Stimulated activated CD8-positive, alpha-beta memory T cell treated with anti-CD3 and anti-CD28 coated beads, Interleukin-7, amount 100 ng/mL, for 1 hour (primary cell): Measurements from ENCODE around the gene MAP3K5.

Source experiments
- DNase-seq, 2 donors: peaks; one replicate each; pipeline ENCODE4 v3.0.0-alpha.2; 2020; ENCODE audit warnings: low read depth in 2 of 2

Gene MAP3K5

DNA sequence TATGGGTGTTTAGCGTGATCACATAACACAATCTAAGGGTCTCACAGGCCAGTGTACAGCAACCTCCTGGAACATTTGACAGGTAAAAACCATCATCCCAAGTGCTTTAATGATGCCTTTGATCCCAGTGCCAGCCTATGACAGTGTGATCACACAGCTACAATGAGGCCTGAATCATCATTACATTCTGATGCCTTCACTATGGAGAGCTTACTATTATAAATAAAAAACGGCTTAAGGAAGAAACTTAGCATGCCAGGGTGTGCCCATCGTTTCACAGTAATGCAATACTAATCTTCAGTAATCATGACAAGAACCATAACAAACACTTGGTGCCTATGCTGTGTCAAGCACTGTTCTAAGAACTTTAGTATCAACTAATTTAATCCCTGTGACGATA is 253.4 kb downstream of the MAP3K5 start:
- DNase-seq, result no peak

DNA sequence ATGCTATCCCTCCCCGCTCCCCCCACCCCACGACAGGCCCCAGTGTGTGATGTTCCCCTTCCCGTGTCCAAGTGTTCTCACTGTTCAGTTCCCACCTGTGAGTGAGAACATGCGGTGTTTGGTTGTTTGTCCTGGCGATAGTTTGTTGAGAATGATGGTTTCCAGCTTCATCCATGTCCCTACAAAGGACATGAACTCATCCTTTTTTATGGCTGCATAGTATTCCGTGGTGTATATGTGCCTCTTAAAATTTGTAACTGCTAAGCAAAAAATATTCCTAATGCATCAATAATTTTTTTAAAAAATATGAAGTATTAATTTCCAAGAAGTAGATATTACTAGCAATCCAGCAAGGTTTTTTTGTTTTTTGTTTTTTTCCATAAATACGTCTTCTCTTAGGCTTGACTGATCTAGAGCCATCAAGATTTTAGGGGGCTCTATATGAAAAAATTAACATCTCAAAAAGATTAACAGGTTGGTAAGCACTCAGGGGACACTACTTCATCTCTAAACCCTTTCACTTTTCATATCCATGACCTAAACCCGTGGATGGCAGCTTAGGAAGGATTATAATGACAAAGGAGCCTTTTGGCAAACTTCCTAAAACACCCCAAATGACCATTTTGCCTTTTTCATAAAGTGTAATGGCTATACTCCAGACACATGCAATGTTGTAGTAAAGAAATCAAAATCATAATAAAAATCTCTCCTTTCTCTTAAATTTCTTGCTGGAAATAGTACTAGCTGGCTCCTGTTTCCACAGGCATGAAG is 256.2 kb downstream of the MAP3K5 start:
- DNase-seq, result no peak

DNA sequence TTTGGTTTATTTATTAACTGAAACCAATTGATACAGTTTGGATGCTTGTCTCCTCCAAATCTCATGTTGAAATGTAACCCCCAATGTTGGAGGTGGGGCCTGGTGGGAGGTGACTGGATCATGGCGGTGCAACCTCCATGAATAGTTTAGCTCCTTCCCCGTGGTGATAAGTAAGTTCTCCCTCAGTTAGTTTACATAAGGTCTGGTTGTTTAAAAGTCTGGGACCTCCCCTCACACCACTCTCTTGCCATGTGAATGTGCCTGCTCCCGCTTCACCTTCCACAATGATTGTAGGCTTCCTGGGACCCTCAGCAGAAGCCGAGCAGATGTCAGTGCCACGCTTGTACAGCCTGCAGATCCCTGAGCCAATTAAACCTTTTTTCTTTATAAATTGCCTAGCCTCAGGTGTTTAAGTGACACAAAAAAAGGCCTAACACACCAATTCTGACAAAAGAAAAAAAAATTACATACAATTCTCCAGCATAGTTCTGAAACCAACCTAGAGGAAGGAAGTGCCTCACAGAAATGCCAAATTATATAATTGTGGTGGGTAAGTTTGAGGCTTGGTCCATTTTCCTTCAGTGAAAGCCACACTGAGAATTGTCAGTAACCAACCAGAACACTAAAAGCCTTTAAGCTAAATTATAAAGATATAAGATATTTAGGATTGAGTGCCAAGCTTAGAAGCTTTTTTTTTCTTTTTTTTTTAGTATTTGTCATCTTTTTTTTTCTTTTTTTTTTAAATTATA is 257.1 kb downstream of the MAP3K5 start:
- no peak for DNase-seq

DNA sequence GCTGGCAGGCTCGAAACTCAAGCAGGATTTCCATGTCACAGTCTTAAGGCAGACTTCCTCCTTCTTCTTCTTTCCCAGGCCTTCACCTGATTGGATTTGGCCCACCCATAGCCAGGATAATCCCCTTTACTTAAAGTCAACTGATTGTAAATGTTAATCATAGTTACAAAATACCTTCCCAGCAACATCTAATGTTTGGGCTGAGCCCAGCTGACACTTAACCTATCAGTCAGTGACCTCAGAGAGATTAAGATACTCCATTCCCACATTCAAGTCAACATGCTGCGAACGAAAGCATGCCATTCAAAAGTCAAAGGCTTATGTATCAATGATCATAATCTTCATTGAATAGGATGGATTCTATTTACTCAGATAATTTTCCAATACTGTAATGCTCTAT is 258.0 kb downstream of the MAP3K5 start:
- DNase-seq, result no peak

DNA sequence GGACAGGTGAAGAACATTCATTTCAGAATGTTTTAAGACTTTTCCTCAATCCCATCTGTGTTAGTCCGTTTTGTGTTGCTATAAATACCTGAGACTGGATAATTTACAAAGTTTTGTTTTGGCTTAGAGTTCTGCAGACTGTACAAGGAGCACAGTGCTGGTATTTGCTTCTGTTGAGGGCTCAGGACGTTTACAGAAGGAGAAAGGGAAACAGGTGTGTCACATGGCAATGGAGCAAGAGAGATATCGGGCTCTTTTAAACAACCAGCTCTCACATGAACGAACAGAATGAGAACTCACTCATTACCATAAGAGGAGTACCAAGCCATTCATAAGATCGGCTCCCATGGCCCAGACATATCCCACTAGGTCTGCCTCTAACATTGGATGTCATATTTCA is 258.8 kb downstream of the MAP3K5 start:
- DNase-seq, result no peak

DNA sequence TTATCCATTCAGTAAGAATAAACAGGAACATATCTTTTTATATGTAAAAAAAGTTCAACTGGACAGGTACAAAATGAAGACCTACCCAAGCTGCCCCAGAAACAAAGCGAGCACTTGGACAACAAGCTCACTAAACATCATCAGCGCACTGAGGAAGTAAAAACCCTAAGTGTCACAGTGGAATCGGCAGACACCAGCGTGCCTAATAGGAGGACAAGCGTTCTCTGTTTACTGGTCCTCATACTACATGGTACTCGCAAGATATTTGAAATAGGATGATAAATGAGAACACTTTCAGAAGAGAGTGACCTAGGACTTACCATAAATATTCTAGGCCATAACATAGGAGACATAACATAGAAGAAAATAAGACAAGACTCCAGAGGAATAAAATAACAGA is 260.2 kb downstream of the MAP3K5 start:
- DNase-seq, result no peak

DNA sequence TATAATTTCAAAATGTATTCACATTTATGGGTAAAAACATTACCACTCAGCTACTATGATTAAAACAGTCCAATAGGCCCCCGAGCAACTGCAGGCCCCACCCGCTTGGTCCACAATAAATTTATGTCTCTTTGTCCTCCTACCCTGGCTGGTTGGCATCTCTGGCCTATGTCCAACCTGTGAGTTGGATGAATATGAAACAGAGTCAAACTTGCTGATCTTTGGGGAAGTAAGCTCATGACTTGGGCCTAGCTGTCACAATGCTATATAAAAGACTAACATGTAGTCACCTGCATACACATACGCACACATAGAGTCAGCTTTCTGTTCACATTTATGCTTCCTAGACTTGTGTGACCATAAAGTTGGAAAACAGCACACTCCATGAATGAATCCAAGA is 262.6 kb downstream of the MAP3K5 start:
- no peak for DNase-seq

DNA sequence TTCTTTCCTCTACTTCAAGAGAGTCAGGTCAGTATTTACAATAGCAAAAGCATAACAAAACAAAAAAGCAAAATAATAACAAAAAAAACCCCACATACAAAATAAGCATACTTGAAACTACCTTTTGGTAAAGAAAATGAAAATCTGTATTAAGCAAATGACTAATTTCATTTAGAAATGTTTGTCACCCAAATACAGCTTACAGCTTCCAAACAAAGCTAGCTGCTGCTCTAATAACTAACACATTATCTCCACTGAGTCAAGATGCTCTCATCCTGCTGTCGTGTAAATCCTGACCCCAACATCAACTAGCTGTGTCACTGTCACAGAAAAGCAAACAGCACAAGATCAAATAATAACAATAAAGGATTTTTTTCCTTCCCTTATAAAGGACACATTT is 263.8 kb downstream of the MAP3K5 start:
- DNase-seq, result no peak

DNA sequence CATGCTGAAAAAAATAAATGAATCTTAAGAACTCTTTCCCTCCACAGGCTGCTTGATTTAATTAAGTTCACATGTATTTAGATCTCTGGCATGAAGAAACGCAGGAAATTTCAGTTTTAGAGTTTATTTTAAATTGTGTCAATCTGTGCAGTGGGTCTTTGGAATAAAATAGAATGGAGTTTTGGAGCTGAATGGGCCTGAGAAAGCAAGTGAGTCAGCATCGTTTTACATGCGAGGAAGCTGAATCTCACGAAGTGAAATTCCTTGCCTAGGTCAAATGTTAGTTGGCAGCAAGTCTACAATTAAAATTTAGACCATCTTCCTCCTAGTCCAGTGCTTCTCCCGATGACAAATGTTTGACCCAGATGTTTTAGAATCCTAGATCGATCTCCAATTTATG is 264.4 kb downstream of the MAP3K5 start:
- no peak for DNase-seq

DNA sequence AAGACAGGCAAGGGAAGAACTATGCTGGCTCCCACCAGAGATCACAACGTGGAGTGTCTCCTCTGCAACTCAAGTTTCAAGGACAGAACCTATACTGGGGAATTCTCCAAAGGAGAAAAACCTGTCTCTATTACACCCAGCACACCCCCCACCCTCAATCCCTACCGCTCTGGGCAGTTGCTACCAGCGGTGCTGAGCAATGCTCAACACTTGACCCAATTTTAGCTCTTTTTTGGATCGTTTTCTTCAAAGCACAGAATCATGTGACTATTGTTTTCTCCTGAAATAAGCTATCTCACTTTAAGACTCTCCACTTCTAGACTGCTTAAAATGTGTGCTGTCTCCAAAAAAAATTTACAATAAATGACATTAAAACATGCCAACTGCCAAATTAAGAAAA is 265.3 kb downstream of the MAP3K5 start:
- no peak for DNase-seq

DNA sequence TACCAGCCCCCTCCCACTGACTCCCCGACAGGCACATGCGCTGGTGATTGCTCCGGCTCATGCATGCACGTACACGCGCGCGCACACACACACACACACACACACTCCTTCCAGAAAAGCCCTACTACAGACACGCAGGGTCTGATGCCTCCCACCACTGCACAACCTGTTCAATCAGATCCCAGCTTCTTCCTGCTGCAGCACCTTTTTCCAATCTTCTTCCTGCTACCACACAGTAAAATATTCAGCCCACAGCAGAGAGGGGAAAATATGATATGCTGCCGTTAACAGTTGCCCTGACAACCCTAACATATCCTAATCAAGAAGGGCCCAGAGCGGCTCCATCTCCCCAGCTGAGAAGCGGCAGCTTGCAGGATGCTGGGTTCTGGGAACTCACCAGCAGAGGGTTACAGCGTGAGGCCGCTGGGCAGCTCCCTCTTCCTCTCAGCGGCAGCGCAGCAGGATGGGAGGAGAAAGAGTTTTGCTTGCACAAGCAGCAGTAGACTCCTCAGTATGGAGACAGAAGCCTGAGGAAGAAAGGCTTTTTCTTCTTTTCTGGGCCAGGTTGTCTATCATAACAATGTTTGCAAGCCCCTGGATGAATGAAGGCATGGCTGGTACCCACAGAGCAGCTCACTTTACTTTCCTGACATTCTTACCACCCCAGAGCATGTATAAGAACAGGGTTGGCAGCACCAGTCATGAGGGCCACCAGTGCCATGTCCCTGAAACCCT is 265.9 kb downstream of the MAP3K5 start:
- no peak for DNase-seq

DNA sequence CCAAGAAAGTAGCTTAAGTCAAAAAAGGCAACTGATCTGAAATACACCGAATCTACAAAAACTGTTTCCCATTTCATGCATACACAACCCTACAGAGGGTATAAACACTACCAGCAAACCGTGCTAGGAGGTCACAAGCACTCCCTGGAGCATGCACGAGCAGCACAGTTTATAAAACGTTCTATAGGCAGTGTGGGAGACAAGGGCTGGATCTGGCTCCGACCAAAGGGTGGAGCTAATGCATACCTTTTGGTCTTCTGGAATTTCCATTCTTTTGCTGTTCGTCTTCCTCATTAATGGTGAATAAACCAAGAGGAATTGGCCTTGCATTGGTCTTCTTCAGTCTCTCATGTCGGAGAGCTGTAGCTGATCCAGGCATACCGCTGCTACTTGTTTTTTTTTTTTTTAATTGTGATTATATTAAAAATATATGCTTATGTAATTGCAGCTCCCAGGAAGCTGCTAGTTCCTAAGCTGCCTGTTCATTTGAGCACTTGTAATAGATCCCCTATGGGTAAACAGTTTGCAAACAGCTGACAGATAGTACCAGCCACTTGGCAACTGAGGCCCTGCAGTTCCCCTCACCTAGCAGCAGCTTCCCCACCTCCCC is 266.6 kb downstream of the MAP3K5 start:
- no peak for DNase-seq

DNA sequence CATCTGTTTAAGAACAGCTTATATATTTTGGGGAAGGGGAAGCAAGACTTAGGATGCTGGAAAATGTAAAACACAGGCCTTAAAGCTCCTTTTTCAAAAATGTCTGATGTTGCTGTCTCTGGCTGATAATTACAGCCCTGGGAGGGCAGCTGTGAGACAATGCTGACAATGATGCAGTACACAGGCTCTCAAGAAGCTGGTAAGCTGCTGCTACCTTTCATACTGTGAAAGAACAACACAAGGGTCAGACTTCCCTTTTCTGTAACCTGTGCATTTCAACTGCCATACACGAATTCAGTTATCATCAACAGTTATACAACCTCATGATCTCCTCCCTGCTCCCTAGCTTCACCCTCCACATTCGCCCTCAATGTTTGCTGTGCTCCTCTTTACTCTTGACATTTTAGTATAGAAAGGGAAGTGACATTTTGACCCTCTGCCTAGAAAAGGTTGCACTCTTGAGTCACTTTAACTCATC is 267.3 kb downstream of the MAP3K5 start:
- DNase-seq, result no peak

DNA sequence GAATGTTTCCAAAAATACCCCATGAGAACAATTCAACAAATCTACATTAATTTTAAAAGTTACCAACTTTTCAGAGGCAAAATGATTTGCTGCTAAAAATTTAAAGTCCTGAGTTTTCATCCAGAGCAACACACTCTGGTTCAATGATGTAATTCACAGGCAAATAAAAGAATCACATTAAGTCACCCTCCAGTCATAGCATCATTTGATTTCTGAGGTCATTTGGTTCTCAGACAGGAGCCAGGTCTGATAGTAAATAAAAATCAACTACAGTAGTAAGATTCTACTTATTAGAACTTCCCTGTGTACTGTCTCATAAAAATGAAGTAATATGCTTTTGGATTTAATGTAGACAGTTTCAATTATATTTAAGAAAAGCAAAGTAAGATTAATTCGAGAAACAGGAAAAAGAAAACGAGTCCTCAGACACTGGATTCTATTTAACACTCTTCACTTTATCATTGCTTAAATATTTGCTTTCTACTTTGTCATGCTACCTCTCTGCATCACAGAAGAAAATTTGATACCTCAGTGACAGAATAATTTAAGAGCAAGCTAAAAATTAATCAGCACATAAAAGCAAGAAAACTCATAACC is 267.8 kb downstream of the MAP3K5 start:
- no peak for DNase-seq

DNA sequence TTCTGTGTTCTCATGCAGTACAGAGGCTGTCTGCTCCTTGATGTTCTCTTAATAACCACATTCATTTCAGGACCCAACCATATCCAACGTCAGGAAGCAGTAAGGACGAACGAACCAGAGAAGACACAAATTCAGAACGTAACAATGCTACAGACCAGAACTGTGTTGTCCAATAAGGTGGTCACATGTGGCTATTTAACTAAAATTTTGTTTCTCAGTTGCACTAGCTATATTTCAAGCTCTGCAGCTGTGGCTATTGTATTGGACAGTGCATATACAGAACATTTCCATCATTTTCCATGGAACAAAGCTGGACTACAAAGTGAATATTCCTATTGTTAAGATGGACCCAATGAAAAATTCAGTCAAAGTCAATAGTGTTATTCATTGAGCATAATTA is 269.1 kb downstream of the MAP3K5 start:
- no peak for DNase-seq

DNA sequence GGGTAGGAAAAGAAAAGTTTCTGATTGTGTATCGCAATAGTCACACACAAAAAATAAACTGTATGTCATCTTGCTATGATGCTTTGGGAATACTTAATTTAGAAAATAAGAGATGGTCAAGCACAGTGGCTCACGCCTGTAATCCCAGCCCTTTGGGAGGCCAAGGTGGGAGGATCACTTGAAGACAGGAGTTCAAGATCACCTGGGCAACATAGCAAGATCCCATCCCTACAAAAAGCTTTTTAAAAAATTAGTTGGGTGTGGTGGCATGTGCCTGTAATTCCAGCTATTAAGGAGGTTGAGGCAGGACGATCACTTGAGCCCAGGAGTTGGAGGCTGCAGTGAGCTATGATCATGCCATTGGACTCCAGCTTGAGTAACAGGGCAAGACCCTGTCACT is 269.6 kb downstream of the MAP3K5 start:
- no peak for DNase-seq

DNA sequence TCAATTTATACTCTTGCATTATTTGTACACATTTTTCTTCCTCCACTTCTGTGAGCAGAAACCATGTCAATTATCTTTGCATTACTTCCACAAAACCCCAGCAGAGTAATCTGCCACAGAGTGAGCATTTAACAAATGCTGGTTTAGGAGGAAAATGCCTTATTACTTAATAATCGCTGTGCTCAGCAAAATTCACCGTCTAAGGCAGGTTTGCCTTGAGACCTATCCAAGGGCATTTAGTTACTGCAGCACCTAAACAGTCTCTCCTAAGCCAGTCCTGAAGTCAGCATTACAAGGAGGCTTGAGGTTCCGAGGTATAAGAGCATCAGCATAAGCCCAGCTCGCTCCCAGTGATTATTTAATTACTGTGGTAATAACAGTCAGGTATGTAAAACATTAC is 270.4 kb downstream of the MAP3K5 start:
- no peak for DNase-seq

DNA sequence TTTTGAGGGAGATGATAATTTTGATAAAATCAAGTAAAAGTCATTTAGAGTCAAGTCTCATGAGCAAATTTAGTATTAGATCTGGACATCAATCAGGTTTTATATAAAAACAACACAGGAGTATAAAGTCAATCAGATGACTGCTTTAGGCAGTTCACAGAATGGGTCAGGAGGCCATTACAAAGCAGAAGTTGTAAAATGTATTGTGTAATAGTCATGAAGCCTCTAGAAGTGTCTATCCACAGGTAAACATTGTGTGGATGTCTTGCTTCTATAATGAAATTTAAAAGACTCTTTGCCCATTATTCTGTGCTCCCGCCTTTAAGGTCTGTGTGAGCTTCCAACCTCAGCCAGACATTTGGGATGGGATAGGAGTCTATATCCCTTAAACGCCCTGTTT is 270.9 kb downstream of the MAP3K5 start:
- no peak for DNase-seq

DNA sequence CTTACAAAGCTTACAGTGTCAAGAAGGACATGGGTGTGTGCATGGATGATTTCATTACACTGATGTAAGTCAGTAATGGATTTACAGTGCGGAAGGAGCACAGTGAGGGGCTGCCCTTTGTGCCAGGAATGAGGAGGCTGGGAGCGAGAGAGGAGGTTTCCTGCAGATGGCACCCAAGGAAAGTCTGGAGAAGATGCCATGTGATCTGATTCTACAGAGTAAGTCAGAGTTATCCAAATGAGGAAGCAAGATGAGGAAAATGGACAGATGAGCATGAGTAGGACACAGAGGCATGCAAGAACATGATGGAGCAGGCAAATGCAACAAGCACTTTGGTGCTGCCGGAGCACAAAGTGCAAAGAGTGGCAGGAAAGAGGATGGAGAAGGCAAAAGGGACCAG is 271.8 kb downstream of the MAP3K5 start:
- no peak for DNase-seq

DNA sequence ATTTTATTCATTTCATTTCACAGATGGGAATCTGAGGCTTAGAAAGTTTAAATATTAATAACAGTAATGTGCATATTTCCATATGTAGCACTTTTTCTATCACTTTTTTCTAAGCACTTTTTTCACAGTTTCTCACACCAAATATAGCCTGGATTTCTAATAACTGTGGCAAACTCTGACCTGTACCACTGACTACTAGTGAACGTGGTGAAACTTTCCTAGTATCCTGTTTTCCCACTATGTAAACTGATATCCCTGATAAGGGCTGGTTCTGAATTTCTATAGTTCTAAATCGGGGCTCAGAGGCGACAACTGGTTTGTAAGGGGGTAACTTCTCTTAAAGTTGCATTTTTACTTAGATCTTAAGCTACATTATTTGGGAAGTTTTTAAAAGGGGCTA is 274.7 kb downstream of the MAP3K5 start:
- DNase-seq, result no peak

DNA sequence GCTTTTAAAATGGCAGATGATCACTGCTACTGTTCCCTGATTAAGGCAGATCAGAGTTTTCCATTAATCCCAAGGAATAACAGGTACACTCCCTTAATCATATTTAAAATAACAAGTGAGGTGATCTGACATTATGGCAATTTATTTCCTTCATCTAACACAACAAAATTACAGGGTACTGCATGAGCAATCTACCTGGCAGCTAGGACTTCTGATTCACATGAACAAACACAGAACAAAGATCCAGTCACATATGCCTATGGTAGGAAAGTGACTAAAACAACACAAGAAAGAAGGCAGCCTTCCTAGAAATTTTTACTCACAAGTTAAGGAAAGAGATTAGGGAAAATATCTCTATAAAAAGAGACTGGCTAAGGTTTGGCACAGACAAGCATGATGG is 275.3 kb downstream of the MAP3K5 start:
- DNase-seq, result no peak

DNA sequence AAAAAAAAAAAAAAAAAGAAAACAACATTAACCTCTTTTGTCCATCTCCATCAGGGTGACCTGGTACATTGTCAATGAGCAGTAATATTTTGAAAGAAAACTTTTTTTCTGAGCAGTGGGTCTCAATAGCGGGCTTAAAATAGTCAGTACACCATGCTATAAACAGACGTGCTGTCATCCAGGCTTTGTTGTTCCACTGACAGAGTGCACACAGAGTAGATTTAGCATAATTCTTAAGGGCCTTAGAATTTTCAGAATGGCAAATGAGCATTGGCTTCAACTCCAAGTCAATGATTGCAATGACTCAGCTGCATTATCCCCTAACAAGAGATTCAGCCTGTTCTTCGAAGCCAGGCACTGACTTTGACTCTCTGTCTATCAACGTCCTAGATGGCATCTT is 277.7 kb downstream of the MAP3K5 start:
- DNase-seq, result no peak
